Activated naive CD4-positive, alpha-beta T cell treated with anti-CD3 and anti-CD28 coated beads for 36 hours (primary cell): ENCODE data around the gene CDA. TPM values are rescaled to one million over a fixed set of nuclear protein-coding genes. Genes with fewer than 3 reads are reported as not detected.
A peak's percentile ranks its signal among the peaks of the same experiment; 100 is the strongest.

Source experiments
- CTCF ChIA-PET: fragments of 350-600 bp; sonication (Branson Sonifier 250); formaldehyde crosslinking; loops from one replicate; lab custom pipeline; 2021; ENCODE audit warnings: antibody characterized with exemption; lab: Charles Lee
- DNase-seq: peaks from one replicate; pipeline ENCODE4 v3.0.0-alpha.2; 2020
- H3K27ac Mint-ChIP-seq: one replicate; pipeline ENCODE4 v1.8.0; 2021; ENCODE audit warnings: mild to moderate bottlenecking, mixed read lengths
- H3K27me3 Mint-ChIP-seq: one replicate; pipeline ENCODE4 v1.8.0; 2021; ENCODE audit warnings: low read depth, mixed read lengths
- H3K36me3 Mint-ChIP-seq: one replicate; pipeline ENCODE4 v1.8.0; 2021; ENCODE audit warnings: low read depth, mixed read lengths
- H3K4me1 Mint-ChIP-seq: one replicate; pipeline ENCODE4 v1.8.0; 2021; ENCODE audit warnings: low read depth, mixed read lengths
- H3K4me3 Mint-ChIP-seq: one replicate; pipeline ENCODE4 v1.8.0; 2021; ENCODE audit warnings: mild to moderate bottlenecking, moderate library complexity, mixed read lengths
- H3K9me3 Mint-ChIP-seq: one replicate; pipeline ENCODE4 v1.8.0; 2021; ENCODE audit warnings: mixed read lengths
- intact Hi-C: fragments of 100-400 bp; cut with micrococcal nuclease; formaldehyde crosslinking; loops from one replicate; pipeline ENCODE4 v1.15.1; 2023
- total RNA-seq, 2 experiments: library from RNA; stranded (reverse); gene quantifications; one replicate each; pipeline ENCODE4 v1.2.3, GENCODE V29; 2021

Gene CDA
- total RNA-seq, 2 experiments from 2014 or later = not detected

- peaks cover 2% of the 10 kb centered on the region for H3K27me3 Mint-ChIP-seq
- no peak overlapping the region for H3K4me3 Mint-ChIP-seq
- H3K27ac Mint-ChIP-seq = no peak overlapping the region
- no peaks in the 10 kb centered on the region for H3K9me3 Mint-ChIP-seq
- CTCF ChIA-PET = interaction anchor here (0.7 to 1.2 kb wide), 3 partner anchors 8 to 114 kb away, joined by 3 to 5 read pairs (median 3); no protein-coding TSS in a partner anchor
- no peaks in the 10 kb centered on the region for H3K36me3 Mint-ChIP-seq
- H3K4me1 Mint-ChIP-seq = no peaks in the 10 kb centered on the region
- no peak for DNase-seq
- intact Hi-C loops = no loop called here
Measured at GRCh38 chr1:20625176-20626097, 36.5 kb downstream of the CDA start.

GRCh38 chr1:20626098-20626427 lies 37.2 kb downstream of the CDA start:
- peaks cover 2% of the 10 kb centered on the region for H3K27me3 Mint-ChIP-seq
- CTCF ChIA-PET = interaction anchor here (1.0 to 1.2 kb wide), 2 partner anchors 8 to 15 kb away, joined by 3 to 5 read pairs; no protein-coding TSS in a partner anchor
- H3K36me3 Mint-ChIP-seq = no peaks in the 10 kb centered on the region
- intact Hi-C loops = no loop called here
- H3K9me3 Mint-ChIP-seq = no peaks in the 10 kb centered on the region
- no peak overlapping the region for H3K4me3 Mint-ChIP-seq
- H3K27ac Mint-ChIP-seq = no peak overlapping the region
- H3K4me1 Mint-ChIP-seq = no peaks in the 10 kb centered on the region
- DNase-seq = no peak

GRCh38 chr1:20626524-20626923 lies 37.6 kb downstream of the CDA start:
- intact Hi-C loops = no loop called here
- Mint-ChIP-seq H3K27me3 (peaks cover 2% of the 10 kb centered on the region), H3K27ac (no peak overlapping the region), H3K9me3 (no peaks in the 10 kb centered on the region), H3K36me3 (no peaks in the 10 kb centered on the region), H3K4me3 (no peak overlapping the region), H3K4me1 (no peaks in the 10 kb centered on the region)
- CTCF ChIA-PET = interaction anchor here (1.0 kb wide), 1 partner anchor 14 kb away, joined by 3 read pairs; no protein-coding TSS in a partner anchor
- DNase-seq = no peak

- Mint-ChIP-seq H3K4me1 (peaks cover 9% of the 10 kb centered on the region), H3K36me3 (no peaks in the 10 kb centered on the region), H3K4me3 (no peak overlapping the region), H3K27me3 (peaks cover under 1% of the 10 kb centered on the region), H3K27ac (no peak overlapping the region), H3K9me3 (no peaks in the 10 kb centered on the region)
- no peak for DNase-seq
- intact Hi-C loops = loop anchor here (5.0 kb wide), 1 partner anchor 547 kb away; the partner anchor contains the start of gene EIF4G3
- CTCF ChIA-PET = interaction anchor here (1.0 to 2.0 kb wide), 3 partner anchors 9 to 585 kb away, joined by 4 to 8 read pairs (median 5); no protein-coding TSS in a partner anchor
Measured at GRCh38 chr1:20630729-20631128, 41.8 kb downstream of the CDA start.

GRCh38 chr1:20632386-20632785 lies 43.5 kb downstream of the CDA start:
- intact Hi-C loops = loop anchor here (5.0 kb wide), 1 partner anchor 545 kb away; the partner anchor contains the start of gene EIF4G3
- Mint-ChIP-seq H3K4me3 (peak overlapping the region; percentile 60), H3K9me3 (no peaks in the 10 kb centered on the region), H3K36me3 (no peaks in the 10 kb centered on the region), H3K4me1 (peaks cover 9% of the 10 kb centered on the region), H3K27me3 (no peaks in the 10 kb centered on the region), H3K27ac (no peak overlapping the region)
- CTCF ChIA-PET = interaction anchor here (0.6 to 4.7 kb wide), 13 partner anchors 14 to 747 kb away, joined by 3 to 28 read pairs (median 4); no protein-coding TSS in a partner anchor
- no peak for DNase-seq

GRCh38 chr1:20633190-20634064 lies 44.5 kb downstream of the CDA start, which contains the start of gene PINK1:
PINK1 (plus strand) TSS chr1:20633458; CDS start chr1:20633549, 91 bp downstream.
- CTCF ChIA-PET = interaction anchor here (0.6 to 4.7 kb wide), 25 partner anchors 8 to 509 kb away, joined by 3 to 28 read pairs (median 4); no protein-coding TSS in a partner anchor
- H3K4me3 Mint-ChIP-seq = peak within 1 kb of the TSS; percentile 81
- H3K36me3 Mint-ChIP-seq = no peaks in the 10 kb centered on the region
- H3K27ac Mint-ChIP-seq = peak within 1 kb of the TSS; percentile 30
- intact Hi-C loops = loop anchor here (1.0 to 5.0 kb wide), 4 partner anchors 28 to 544 kb away; partner anchors contain the start of genes DDOST, EIF4G3 and MUL1
- H3K4me1 Mint-ChIP-seq = peaks cover 9% of the 10 kb centered on the region
- peak; percentile 86 for DNase-seq
- H3K9me3 Mint-ChIP-seq = no peaks in the 10 kb centered on the region
- H3K27me3 Mint-ChIP-seq = no peaks in the 10 kb centered on the region

- Mint-ChIP-seq H3K9me3 (no peaks in the 10 kb centered on the region), H3K36me3 (no peaks in the 10 kb centered on the region), H3K27ac (peak overlapping the region; percentile 30), H3K27me3 (no peaks in the 10 kb centered on the region), H3K4me3 (peak overlapping the region; percentile 81), H3K4me1 (peaks cover 9% of the 10 kb centered on the region)
- DNase-seq = peak; percentile 43
- intact Hi-C loops = loop anchor here (1.0 to 5.0 kb wide), 3 partner anchors 27 to 543 kb away; partner anchors contain the start of genes DDOST and EIF4G3
- CTCF ChIA-PET = interaction anchor here (0.6 to 4.7 kb wide), 18 partner anchors 9 to 508 kb away, joined by 3 to 28 read pairs (median 4); no protein-coding TSS in a partner anchor
Measured at GRCh38 chr1:20634065-20634593, 45.2 kb downstream of the CDA start.

- intact Hi-C loops = loop anchor here (1.0 to 5.0 kb wide), 3 partner anchors 27 to 543 kb away; partner anchors contain the start of genes DDOST and EIF4G3
- DNase-seq = peak; percentile 24
- peak overlapping the region; percentile 81 for H3K4me3 Mint-ChIP-seq
- H3K4me1 Mint-ChIP-seq = peaks cover 9% of the 10 kb centered on the region
- H3K9me3 Mint-ChIP-seq = no peaks in the 10 kb centered on the region
- no peaks in the 10 kb centered on the region for H3K36me3 Mint-ChIP-seq
- no peak overlapping the region for H3K27ac Mint-ChIP-seq
- CTCF ChIA-PET = interaction anchor here (1.1 to 4.7 kb wide), 4 partner anchors 29 to 120 kb away, joined by 5 to 28 read pairs (median 7); no protein-coding TSS in a partner anchor
- no peaks in the 10 kb centered on the region for H3K27me3 Mint-ChIP-seq
Measured at GRCh38 chr1:20634594-20635084, 45.7 kb downstream of the CDA start.

GRCh38 chr1:20636785-20637347 lies 48.0 kb downstream of the CDA start:
- no peak overlapping the region for H3K27ac Mint-ChIP-seq
- intact Hi-C loops = no loop called here
- no peak for DNase-seq
- H3K4me1 Mint-ChIP-seq = peaks cover 11% of the 10 kb centered on the region
- CTCF ChIA-PET = interaction anchor here (0.8 to 2.7 kb wide), 3 partner anchors 15 to 115 kb away, joined by 3 to 7 read pairs (median 4); no protein-coding TSS in a partner anchor
- no peaks in the 10 kb centered on the region for H3K27me3 Mint-ChIP-seq
- H3K9me3 Mint-ChIP-seq = no peaks in the 10 kb centered on the region
- H3K4me3 Mint-ChIP-seq = no peak overlapping the region
- no peaks in the 10 kb centered on the region for H3K36me3 Mint-ChIP-seq

- no peaks in the 10 kb centered on the region for H3K27me3 Mint-ChIP-seq
- H3K27ac Mint-ChIP-seq = no peak overlapping the region
- intact Hi-C loops = loop anchor here (1.0 kb wide), 2 partner anchors 65 to 118 kb away; no protein-coding TSS in a partner anchor
- H3K9me3 Mint-ChIP-seq = no peaks in the 10 kb centered on the region
- peaks cover 2% of the 10 kb centered on the region for H3K4me1 Mint-ChIP-seq
- DNase-seq = peak; percentile 80
- no peak overlapping the region for H3K4me3 Mint-ChIP-seq
- CTCF ChIA-PET = interaction anchor here (0.6 to 2.3 kb wide), 11 partner anchors 9 to 232 kb away, joined by 3 to 10 read pairs (median 4); no protein-coding TSS in a partner anchor
- H3K36me3 Mint-ChIP-seq = no peaks in the 10 kb centered on the region
Measured at GRCh38 chr1:20640183-20640597, 51.3 kb downstream of the CDA start.
